HCT116 (cell line): ENCODE measurements around the gene SPAG6.

Experiments used
- CEBPB ChIP-seq: IDR thresholded peaks from 2 replicates; pipeline ENCODE4 v1.6.1; 2012; ENCODE audit warnings: low read depth
- CTCF ChIP-seq, 3 experiments: fragments of 200-600 bp in 1 of 3; sonication (generic) in 1 of 3; IDR thresholded peaks in 2 of 3; conservative IDR thresholded peaks in 1 of 3; 2 replicates each; pipeline ENCODE4 v1.5.1; 2012 to 2017; ENCODE audit warnings: low read depth in 2 of 3, low read length in 2 of 3, antibody characterized with exemption in 1 of 3, borderline replicate concordance in 1 of 3, control low read depth in 1 of 3, mild to moderate bottlenecking in 1 of 3, mixed read lengths in 1 of 3, mixed run types in 1 of 3, moderate library complexity in 1 of 3; ENCODE audit not compliant: insufficient read depth in 1 of 3
- EZH2 ChIP-seq: fragments of 200-600 bp; sonication (generic); IDR thresholded peaks from 2 replicates; pipeline ENCODE4 v1.6.1; 2017; ENCODE audit warnings: antibody characterized with exemption, mixed run types
- MAX ChIP-seq: IDR thresholded peaks from 2 replicates; pipeline ENCODE4 v1.6.1; 2012
- POLR2A ChIP-seq: IDR thresholded peaks from 2 replicates; pipeline ENCODE4 v1.7.0; 2011; ENCODE audit warnings: borderline replicate concordance; ENCODE audit not compliant: insufficient read depth, insufficient read length; ENCODE audit errors: extremely low read depth
- POLR2AphosphoS5 ChIP-seq: IDR thresholded peaks from 2 replicates; pipeline ENCODE4 v1.6.1; 2011; ENCODE audit warnings: mild to moderate bottlenecking, low read depth, low read length, moderate library complexity
- RAD21 ChIP-seq: IDR thresholded peaks from 2 replicates; pipeline ENCODE4 v1.6.1; 2012; ENCODE audit warnings: low read depth, mild to moderate bottlenecking
- SP1 ChIP-seq: IDR thresholded peaks from 2 replicates; pipeline ENCODE4 v1.6.1; 2012; ENCODE audit warnings: low read depth
- ZNF274 ChIP-seq: fragments of 200-500 bp; sonication (Bioruptor generic); IDR thresholded peaks from 2 replicates; pipeline ENCODE4 v1.6.1; 2014; ENCODE audit warnings: mild to moderate bottlenecking, low read depth, low read length, inconsistent platforms

GRCh38 chr10:22346096-22346661, 883 bp downstream of the SPAG6 start:
- TF ChIP-seq EZH2 (no peak), CTCF (IDR thresholded peaks at IDR 0.05 in 2 of 3, conservative IDR thresholded peaks at IDR 0.05 in 1 of 3; ENCODE audit: borderline replicate concordance in 1 of 3, insufficient read depth in 1 of 3, low read depth in 2 of 3, low read length in 2 of 3) (no peak), POLR2A (no peak), POLR2AphosphoS5 (no peak), ZNF274 (no peak), CEBPB (no peak), SP1 (no peak), MAX (no peak), RAD21 (no peak)
